ENCODE data around the gene ERMP1.

Gene ERMP1

GRCh38 chr9:5854063-5854790 is 21.3 kb upstream of the ERMP1 start:
- DNase-seq, result no peak

DNA sequence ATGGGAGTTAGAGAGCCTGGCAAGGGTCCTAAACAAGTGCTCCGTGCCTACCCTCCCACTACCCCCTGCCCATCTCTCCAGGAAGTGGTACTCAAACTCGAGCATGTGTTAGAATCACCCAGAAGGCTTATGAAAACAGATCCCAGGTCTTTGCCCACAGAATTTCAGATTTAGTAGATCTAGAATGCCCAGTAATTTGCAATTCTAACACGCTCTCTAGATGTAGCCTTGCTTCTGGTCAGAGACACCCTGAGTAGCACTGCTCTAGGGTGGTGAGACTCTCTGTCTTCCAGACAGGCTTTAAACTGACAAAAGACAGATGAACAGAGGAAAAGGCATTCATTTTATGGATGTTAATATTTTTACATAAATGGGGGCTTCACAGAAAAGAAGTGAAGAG is 20.7 kb upstream of the ERMP1 start:
- DNase-seq, result no peak

GRCh38 chr9:5852987-5853386 is 20.1 kb upstream of the ERMP1 start:
- no peak for DNase-seq

- DNase-seq, result peak; percentile 29
Measured at GRCh38 chr9:5851445-5851844, 18.5 kb upstream of the ERMP1 start.

GRCh38 chr9:5850724-5851122 is 17.8 kb upstream of the ERMP1 start:
- DNase-seq, result no peak

DNA sequence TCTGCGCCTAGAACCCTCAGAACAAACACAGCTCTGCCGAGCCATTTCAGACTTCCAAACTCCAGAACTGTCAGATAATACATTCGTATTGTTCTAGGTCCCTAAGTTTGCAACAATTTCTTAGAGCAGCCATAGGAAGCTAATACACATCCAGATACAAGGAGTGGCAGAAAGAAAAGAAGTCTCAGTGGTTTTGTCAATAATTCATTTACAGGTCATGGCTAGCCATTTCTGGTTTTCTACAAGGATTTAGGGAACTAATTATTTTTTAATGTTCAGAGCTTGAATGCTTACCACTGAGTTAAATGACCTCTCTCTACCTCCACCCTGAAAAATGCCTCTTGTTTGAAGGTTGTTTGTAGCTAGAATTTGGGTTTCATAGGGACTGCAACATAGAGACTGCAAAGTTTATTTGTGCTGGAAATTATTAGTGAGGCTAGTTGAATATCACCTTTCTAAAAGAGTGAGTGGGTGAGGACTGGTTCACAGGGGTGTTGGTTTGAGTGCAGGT is 15.5 kb upstream of the ERMP1 start:
- DNase-seq, result no peak

DNA sequence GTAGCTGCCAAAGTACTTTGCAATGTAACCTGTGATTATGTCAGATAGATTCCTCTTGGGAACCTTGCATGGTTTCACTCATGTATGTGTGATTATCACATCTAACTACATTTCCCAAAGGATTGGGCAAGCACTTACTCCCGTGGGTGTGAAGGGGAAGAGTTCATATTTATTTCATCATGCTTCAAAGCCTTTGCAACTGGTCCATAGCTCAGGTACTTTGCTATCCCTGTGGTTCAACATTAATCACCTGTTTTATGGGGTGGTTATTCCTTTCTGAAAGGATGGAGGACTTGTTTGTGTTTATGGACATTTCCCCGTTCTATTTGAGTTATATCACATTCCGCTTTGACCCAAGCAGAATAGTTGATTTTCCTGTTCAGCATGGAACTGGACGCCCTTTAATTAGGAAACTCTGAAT is 13.6 kb upstream of the ERMP1 start:
- no peak for DNase-seq

- no peak for DNase-seq
Measured at GRCh38 chr9:5846096-5846495, 13.2 kb upstream of the ERMP1 start.

GRCh38 chr9:5845157-5845531 is 12.2 kb upstream of the ERMP1 start:
- no peak for DNase-seq

GRCh38 chr9:5843794-5844471 is 11.0 kb upstream of the ERMP1 start:
- DNase-seq, result no peak

DNA sequence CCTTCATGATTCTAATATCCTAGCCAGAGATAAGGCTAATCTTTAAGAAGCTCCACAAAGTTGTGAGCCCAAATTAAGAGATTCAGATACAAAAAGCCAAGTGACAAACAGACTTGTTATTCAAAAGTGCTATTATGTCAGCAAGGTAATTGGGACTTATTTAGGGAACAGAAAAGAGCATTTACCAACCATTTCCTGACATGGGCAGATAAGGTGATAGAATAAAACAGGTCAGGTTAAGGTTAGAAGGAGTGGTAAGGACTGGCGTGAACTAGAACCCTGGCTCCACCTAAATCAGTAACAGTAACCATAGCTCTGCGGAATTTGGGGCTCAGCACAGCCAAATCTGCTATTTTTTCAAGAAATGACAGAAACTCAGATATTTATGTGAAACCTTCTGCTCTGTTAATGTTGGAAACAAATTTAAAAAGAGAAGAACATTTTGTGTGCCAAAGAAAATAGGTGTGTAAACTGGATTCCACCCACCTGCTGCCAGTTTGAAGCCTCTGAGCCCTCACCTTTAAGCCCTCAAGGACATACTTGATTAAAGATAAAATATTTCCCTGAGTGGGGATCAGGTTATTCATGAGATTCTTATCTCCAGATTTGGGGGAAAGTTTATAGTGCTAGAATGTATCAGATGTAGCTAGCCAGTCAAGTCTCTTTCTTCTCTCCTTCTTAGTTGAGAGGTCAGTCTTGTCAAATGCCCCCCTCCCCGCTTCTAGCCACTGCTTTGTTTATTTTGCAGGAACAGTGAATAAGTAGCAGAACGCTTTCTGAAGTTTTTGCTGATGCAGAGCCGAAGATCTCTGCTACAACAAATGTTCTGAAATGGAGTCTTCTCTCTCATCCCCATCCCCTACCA is 10.2 kb upstream of the ERMP1 start:
- DNase-seq, result no peak

DNA sequence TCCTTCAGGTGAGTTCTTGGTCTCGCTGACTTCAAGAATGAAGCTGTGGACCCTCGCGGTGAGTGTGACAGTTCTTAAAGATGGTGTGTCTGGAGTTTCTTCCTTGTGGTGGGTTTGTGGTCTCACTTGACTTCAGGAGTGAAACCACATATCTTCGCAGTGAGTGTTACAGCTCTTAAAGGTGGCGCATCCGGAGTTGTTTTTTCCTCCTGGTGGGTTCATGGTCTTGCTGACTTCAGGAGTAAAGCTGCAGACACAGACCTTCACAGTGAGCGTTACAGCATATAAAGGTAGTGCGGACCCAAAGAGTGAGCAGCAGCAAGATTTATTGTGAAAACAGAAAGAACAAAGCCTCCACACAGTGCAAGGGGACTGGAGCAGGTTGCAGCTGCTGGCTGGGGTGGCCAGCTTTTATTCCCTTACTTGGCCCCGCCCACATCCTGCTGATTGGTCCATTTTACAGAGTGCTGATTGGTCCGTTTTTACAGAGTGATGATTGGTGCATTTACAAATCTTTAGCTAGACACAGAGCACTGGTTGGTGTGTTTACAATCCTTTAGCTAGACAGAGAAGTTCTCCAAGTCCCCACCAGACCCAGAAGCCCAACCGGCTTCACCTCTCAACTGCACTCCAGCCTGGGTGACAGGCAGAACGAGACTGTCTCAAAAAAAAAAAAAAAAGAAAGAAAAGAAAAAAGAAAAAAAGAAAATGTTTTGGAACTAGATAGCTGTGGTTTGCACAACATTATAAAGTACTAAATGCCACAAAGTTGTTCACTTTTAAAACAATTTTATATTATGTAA is 9.1 kb upstream of the ERMP1 start:
- peak; percentile 36 for DNase-seq

GRCh38 chr9:5840788-5841187 is 7.9 kb upstream of the ERMP1 start:
- DNase-seq, result no peak

GRCh38 chr9:5839572-5839902 is 6.6 kb upstream of the ERMP1 start:
- no peak for DNase-seq

- DNase-seq, result no peak
Measured at GRCh38 chr9:5838884-5839571, 6.1 kb upstream of the ERMP1 start.

GRCh38 chr9:5835808-5836207 is 2.9 kb upstream of the ERMP1 start:
- DNase-seq, result no peak

- no peak for DNase-seq
Measured at GRCh38 chr9:5834214-5834613, 1.3 kb upstream of the ERMP1 start.

DNA sequence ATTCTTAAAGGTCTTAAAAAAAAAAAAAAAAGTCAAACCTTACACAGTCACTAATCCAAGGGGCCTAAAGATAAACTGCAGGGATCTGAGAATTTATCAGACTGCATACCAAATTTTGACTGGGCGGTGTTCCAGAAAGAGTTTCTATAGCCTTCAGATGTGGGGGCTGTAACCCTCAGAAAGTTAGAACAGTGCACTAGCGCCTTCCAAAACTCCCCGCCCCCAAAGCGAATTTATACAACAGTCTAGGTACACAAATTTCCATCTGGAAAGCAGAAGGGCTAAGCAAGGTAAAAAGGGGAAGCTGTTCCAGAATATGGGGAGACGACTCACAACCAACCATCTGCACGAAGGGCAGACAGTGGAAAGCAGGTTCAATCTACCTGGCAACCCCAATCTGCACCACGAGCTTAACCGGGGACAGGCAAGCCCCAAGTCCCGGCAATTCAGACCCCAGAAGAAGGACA is 813 bp downstream of the ERMP1 start:
- DNase-seq, result no peak

DNA sequence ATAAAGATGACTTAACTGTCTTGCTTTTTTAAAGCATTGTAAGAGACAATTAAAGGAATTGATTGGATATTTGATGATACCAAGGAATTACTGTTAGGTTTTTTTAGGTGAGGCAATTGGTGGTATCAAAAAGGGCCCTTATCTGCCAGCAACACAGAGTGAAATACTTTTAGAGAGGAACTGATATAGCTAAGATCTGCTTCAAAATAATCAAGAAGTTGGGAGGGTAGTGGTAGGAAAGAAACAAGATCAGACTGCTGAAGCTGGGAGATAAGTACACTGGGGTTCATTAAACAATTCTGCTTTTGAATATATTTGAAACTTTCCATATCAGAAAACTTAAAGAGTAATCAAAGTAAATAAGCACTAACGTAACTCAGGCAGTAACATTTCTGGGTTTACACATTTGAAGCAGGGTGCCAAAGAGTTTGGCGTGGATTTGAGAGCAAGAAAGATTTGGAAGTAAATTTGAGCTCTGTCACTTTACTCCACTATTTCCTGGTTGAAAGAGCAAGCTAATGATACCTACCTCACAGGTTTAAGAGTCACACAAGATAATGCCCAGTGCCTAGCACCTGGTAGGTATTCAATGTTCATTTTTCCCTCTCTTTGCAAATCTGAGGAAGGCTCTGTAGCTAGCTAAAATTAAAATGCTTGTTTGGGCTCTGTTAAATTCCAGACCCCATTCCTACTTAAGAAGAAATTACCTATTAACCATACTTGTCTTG is 6.9 kb downstream of the ERMP1 start:
- DNase-seq, result no peak

GRCh38 chr9:5825223-5825622 is 7.7 kb downstream of the ERMP1 start:
- DNase-seq, result no peak

GRCh38 chr9:5820425-5820824 is 12.5 kb downstream of the ERMP1 start:
- DNase-seq, result no peak
